SU-DHL-6 (cell line): ENCODE results near the gene NDFIP1.

Experiments used
- H2AFZ ChIP-seq: fragments of 200-600 bp; sonication (generic); 2 replicates; pipeline ENCODE4 v1.6.1; 2014; ENCODE audit warnings: low read depth, mild to moderate bottlenecking, moderate library complexity, mixed read lengths, antibody characterized with exemption, low read length; ENCODE audit not compliant: severe bottlenecking
- H3F3A ChIP-seq: fragments of 200-600 bp; shearing (Covaris generic); 2 replicates; pipeline ENCODE4 v1.6.0; 2016; ENCODE audit warnings: antibody characterized with exemption, mild to moderate bottlenecking; ENCODE audit not compliant: insufficient read depth
- H3K27ac ChIP-seq: fragments of 200-600 bp; sonication (generic); 2 replicates; pipeline ENCODE4 v1.5.1; 2016; ENCODE audit warnings: low read depth, mild to moderate bottlenecking, low read length, moderate library complexity, mixed read lengths
- H3K27me3 ChIP-seq: fragments of 200-600 bp; sonication (generic), shearing (Covaris generic); 2 replicates; pipeline ENCODE4 v1.6.0; 2014; ENCODE audit warnings: mild to moderate bottlenecking, low read length
- H3K36me3 ChIP-seq: fragments of 200-600 bp; sonication (generic); 2 replicates; pipeline ENCODE4 v1.6.1; 2014; ENCODE audit warnings: mild to moderate bottlenecking, low read length, mixed read lengths
- H3K4me2 ChIP-seq: fragments of 300-600, 200-600 bp; shearing (Covaris generic), sonication (generic); 2 replicates; pipeline ENCODE4 v1.6.0; 2014; ENCODE audit warnings: low read length, low read depth, mild to moderate bottlenecking; ENCODE audit not compliant: poor library complexity, severe bottlenecking
- H3K4me3 ChIP-seq: fragments of 200-600 bp; sonication (generic); 2 replicates; pipeline ENCODE4 v1.5.1; 2014; ENCODE audit warnings: antibody characterized with exemption, low read length, mild to moderate bottlenecking, mixed read lengths; ENCODE audit not compliant: insufficient read depth, poor library complexity, severe bottlenecking
- H3K79me2 ChIP-seq: fragments of 200-600 bp; sonication (generic); 2 replicates; pipeline ENCODE4 v1.6.1; 2014; ENCODE audit warnings: mild to moderate bottlenecking, low read length, moderate library complexity; ENCODE audit not compliant: insufficient read depth
- H3K9ac ChIP-seq: fragments of 200-600 bp; sonication (generic); 2 replicates; pipeline ENCODE4 v1.7.0; 2014; ENCODE audit warnings: mild to moderate bottlenecking, low read length
- H3K9me2 ChIP-seq: fragments of 200-600 bp; sonication (generic); replicated peaks from 2 replicates; pipeline ENCODE4 v1.6.1; 2014; ENCODE audit warnings: low read length; ENCODE audit not compliant: insufficient read depth
- H3K9me3 ChIP-seq: fragments of 200-600 bp; sonication (generic); 2 replicates; pipeline ENCODE4 v1.6.1; 2014; ENCODE audit warnings: low read length, mixed read lengths; ENCODE audit not compliant: insufficient read depth
- H4K20me1 ChIP-seq: fragments of 200-600 bp; sonication (generic); 2 replicates; pipeline ENCODE4 v1.6.1; 2014; ENCODE audit warnings: low read depth, mild to moderate bottlenecking, antibody characterized with exemption, low read length, moderate library complexity, mixed read lengths
- CTCF ChIP-seq: fragments of 200-600 bp; sonication (generic); IDR thresholded peaks from one replicate; pipeline ENCODE4 v1.5.1; 2017; ENCODE audit warnings: antibody characterized with exemption, mild to moderate bottlenecking, low read length, moderate library complexity; ENCODE audit not compliant: insufficient read depth, poor library complexity, severe bottlenecking
- EZH2phosphoT487 ChIP-seq: fragments of 200-600 bp; sonication (generic), shearing (Covaris generic); conservative IDR thresholded peaks from 2 replicates; pipeline ENCODE4 v1.6.1; 2018; ENCODE audit warnings: mild to moderate bottlenecking, antibody characterized with exemption, low read length, moderate library complexity, mixed read lengths

Gene NDFIP1

GRCh38 chr5:142150431-142150830 lies 41.9 kb downstream of the NDFIP1 start:
- H3K9ac ChIP-seq = no peak overlapping the region
- H3K9me2 ChIP-seq = no peaks in the 10 kb centered on the region
- no peaks in the 10 kb centered on the region for H3K9me3 ChIP-seq
- no peak for TF ChIP-seq CTCF
- TF ChIP-seq EZH2phosphoT487 = no peak
- H3K27me3 ChIP-seq = no peaks in the 10 kb centered on the region
- H2AFZ ChIP-seq = no peak overlapping the region
- no peaks in the 10 kb centered on the region for H4K20me1 ChIP-seq
- no peaks in the 10 kb centered on the region for H3K36me3 ChIP-seq
- H3F3A ChIP-seq = 0 out of 2 replicates have a peak, but pooled peaks cover 3% of the 10 kb centered on the region
- H3K4me3 ChIP-seq = no peak overlapping the region
- H3K27ac ChIP-seq = no peak overlapping the region
- no peak overlapping the region for H3K4me2 ChIP-seq
- no peaks in the 10 kb centered on the region for H3K79me2 ChIP-seq

- H3K79me2 ChIP-seq = no peaks in the 10 kb centered on the region
- no peak overlapping the region for H3K9ac ChIP-seq
- TF ChIP-seq CTCF (peak; percentile 91), EZH2phosphoT487 (no peak)
- no peaks in the 10 kb centered on the region for H3K36me3 ChIP-seq
- no peaks in the 10 kb centered on the region for H4K20me1 ChIP-seq
- H3K9me2 ChIP-seq = no peaks in the 10 kb centered on the region
- no peaks in the 10 kb centered on the region for H3K9me3 ChIP-seq
- H2AFZ ChIP-seq = no peak overlapping the region
- H3K27me3 ChIP-seq = no peaks in the 10 kb centered on the region
- no peak overlapping the region for H3K4me2 ChIP-seq
- H3F3A ChIP-seq = 0 out of 2 replicates have a peak, but pooled peaks cover 3% of the 10 kb centered on the region
- H3K27ac ChIP-seq = no peak overlapping the region
- H3K4me3 ChIP-seq = no peak overlapping the region
Observed at GRCh38 chr5:142151436-142152383, 43.1 kb downstream of the NDFIP1 start.

- Histone ChIP-seq H3K9me2 (no peaks in the 10 kb centered on the region), H3K36me3 (no peaks in the 10 kb centered on the region), H3K27me3 (no peaks in the 10 kb centered on the region), H4K20me1 (no peaks in the 10 kb centered on the region), H3F3A (0 out of 2 replicates have a peak, but pooled peaks cover 3% of the 10 kb centered on the region), H3K27ac (no peak overlapping the region), H3K4me2 (no peak overlapping the region), H3K9me3 (no peaks in the 10 kb centered on the region), H3K4me3 (no peak overlapping the region), H3K9ac (no peak overlapping the region), H2AFZ (no peak overlapping the region), H3K79me2 (no peaks in the 10 kb centered on the region)
- TF ChIP-seq CTCF (no peak), EZH2phosphoT487 (no peak)
Observed at GRCh38 chr5:142152384-142152732, 43.8 kb downstream of the NDFIP1 start.
